ENCODE data around the gene TJP1. TPM values are rescaled to one million over a fixed set of nuclear protein-coding genes. Genes with fewer than 3 reads are reported as not detected.

TJP1 gene
- total RNA-seq, 1 experiment from 2014 or later: 129 TPM

DNA sequence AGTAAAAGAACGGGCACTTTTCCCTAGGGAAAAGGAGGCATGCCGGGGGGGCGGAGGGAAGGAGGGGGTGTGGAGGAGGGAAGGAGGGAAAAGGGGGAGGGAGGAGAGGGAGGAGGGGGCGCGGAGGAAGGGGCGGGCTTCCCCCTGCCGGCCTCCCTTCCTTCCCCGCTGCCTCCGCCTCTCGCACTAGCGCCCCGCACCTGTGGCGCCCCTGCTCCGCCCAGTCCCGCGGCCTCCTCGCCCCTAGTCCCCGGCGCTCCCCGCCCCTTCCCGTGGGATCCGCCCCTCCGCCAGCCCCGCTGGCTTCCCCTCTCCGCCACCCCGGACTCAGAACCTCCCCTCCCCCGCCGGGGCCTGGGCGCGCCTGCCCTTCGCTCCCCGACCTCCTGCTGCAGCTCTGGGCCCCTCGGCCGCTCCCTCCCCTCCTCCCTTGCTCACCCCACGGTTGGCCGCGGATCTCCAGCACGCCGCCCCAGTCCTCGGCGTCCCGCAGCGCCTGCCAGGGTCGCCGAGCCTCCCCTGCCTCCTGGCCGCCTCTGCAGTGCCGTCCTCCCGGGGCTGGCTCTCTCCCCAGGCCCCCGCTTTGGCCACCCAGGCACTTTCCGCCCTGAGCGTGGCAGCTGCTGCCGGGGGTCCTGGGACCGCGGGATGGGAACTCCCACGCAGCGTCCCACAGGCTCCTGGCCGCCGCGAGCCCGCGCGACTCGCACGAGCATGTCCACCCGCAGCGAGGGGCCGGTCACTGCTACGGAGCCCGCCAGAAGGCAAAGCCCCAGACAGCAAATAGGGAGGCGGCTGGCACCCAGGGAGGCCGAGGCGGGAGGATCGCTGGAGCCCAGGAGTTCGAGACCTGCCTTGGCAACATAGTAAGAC lies 147.4 kb downstream of the TJP1 start (continued):
- no peak for TF ChIP-seq ERG (CRISPR knock-in tag; IDR thresholded peaks at IDR 0.05)
- TF ChIP-seq GABPB1 (CRISPR knock-in tag; IDR thresholded peaks at IDR 0.05): no peak
- TF ChIP-seq RORB (CRISPR knock-in tag; IDR thresholded peaks at IDR 0.05): no peak
- 0 out of 2 replicates have a peak, but pooled peaks have one; percentile 33 for TF ChIP-seq TEAD1 (CRISPR knock-in tag; IDR thresholded peaks at IDR 0.05)
- no peak for TF ChIP-seq USF1 (CRISPR knock-in tag; IDR thresholded peaks at IDR 0.05)
- TF ChIP-seq CREB1 (CRISPR knock-in tag; IDR thresholded peaks at IDR 0.05): no peak
- TF ChIP-seq, protein P1, sequence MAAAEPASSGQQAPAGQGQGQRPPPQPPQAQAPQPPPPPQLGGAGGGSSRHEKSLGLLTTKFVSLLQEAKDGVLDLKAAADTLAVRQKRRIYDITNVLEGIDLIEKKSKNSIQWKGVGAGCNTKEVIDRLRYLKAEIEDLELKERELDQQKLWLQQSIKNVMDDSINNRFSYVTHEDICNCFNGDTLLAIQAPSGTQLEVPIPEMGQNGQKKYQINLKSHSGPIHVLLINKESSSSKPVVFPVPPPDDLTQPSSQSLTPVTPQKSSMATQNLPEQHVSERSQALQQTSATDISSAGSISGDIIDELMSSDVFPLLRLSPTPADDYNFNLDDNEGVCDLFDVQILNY (CRISPR knock-in tag; IDR thresholded peaks at IDR 0.05): no peak; the same call in 1 of the 2 replicates
- TF ChIP-seq, protein P2, sequence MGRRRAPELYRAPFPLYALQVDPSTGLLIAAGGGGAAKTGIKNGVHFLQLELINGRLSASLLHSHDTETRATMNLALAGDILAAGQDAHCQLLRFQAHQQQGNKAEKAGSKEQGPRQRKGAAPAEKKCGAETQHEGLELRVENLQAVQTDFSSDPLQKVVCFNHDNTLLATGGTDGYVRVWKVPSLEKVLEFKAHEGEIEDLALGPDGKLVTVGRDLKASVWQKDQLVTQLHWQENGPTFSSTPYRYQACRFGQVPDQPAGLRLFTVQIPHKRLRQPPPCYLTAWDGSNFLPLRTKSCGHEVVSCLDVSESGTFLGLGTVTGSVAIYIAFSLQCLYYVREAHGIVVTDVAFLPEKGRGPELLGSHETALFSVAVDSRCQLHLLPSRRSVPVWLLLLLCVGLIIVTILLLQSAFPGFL (CRISPR knock-in tag; IDR thresholded peaks at IDR 0.05; ENCODE audit: borderline replicate concordance): no peak
- TF ChIP-seq GRHL2 (CRISPR knock-in tag; IDR thresholded peaks at IDR 0.05; ENCODE audit: insufficient replicate concordance, severe bottlenecking): no peak
- no peak for TF ChIP-seq MLX (CRISPR knock-in tag; IDR thresholded peaks at IDR 0.05)
- TF ChIP-seq EMX1 (CRISPR knock-in tag; IDR thresholded peaks at IDR 0.05): no peak
- no peak for TF ChIP-seq IRF2 (CRISPR knock-in tag; IDR thresholded peaks at IDR 0.05; ENCODE audit: borderline replicate concordance, low read depth)
- TF ChIP-seq KAT7 (CRISPR knock-in tag; IDR thresholded peaks at IDR 0.05; ENCODE audit: borderline replicate concordance): no peak
- no peak for TF ChIP-seq NFE2L1 (CRISPR knock-in tag; IDR thresholded peaks at IDR 0.05)
- TF ChIP-seq, protein P3, sequence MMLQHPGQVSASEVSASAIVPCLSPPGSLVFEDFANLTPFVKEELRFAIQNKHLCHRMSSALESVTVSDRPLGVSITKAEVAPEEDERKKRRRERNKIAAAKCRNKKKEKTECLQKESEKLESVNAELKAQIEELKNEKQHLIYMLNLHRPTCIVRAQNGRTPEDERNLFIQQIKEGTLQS (CRISPR knock-in tag; conservative IDR thresholded peaks at IDR 0.05): no peak
- TF ChIP-seq USF2 (CRISPR knock-in tag; IDR thresholded peaks at IDR 0.05): no peak
- no peak for TF ChIP-seq ZNF425 (CRISPR knock-in tag; conservative IDR thresholded peaks at IDR 0.05)
- TF ChIP-seq, protein P4, sequence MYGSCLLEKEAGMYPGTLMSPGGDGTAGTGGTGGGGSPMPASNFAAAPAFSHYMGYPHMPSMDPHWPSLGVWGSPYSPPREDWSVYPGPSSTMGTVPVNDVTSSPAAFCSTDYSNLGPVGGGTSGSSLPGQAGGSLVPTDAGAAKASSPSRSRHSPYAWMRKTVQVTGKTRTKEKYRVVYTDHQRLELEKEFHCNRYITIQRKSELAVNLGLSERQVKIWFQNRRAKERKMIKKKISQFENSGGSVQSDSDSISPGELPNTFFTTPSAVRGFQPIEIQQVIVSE (CRISPR knock-in tag; IDR thresholded peaks at IDR 0.05; ENCODE audit: borderline replicate concordance): no peak
- no peak for TF ChIP-seq FOXJ3 (CRISPR knock-in tag; IDR thresholded peaks at IDR 0.05; ENCODE audit: borderline replicate concordance)
- TF ChIP-seq TCF7 (CRISPR knock-in tag; IDR thresholded peaks at IDR 0.05; ENCODE audit: low read depth): no peak
- TF ChIP-seq, protein P5, sequence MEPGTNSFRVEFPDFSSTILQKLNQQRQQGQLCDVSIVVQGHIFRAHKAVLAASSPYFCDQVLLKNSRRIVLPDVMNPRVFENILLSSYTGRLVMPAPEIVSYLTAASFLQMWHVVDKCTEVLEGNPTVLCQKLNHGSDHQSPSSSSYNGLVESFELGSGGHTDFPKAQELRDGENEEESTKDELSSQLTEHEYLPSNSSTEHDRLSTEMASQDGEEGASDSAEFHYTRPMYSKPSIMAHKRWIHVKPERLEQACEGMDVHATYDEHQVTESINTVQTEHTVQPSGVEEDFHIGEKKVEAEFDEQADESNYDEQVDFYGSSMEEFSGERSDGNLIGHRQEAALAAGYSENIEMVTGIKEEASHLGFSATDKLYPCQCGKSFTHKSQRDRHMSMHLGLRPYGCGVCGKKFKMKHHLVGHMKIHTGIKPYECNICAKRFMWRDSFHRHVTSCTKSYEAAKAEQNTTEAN (CRISPR knock-in tag; IDR thresholded peaks at IDR 0.05): no peak
- no peak for TF ChIP-seq JAZF1 (CRISPR knock-in tag; IDR thresholded peaks at IDR 0.05)
- peak; percentile 46; the same call in 1 of the 2 replicates for TF ChIP-seq TP53 (CRISPR knock-in tag; IDR thresholded peaks at IDR 0.05)
- no peak for TF ChIP-seq ELF4 (CRISPR knock-in tag; IDR thresholded peaks at IDR 0.05; ENCODE audit: low read depth)
- TF ChIP-seq ESRRA (CRISPR knock-in tag; IDR thresholded peaks at IDR 0.05; ENCODE audit: borderline replicate concordance): no peak
- no peak for TF ChIP-seq JUN (CRISPR knock-in tag; IDR thresholded peaks at IDR 0.05)
- peak; percentile 56; the same call in 1 of the 2 replicates for TF ChIP-seq FOXP1 (CRISPR knock-in tag; IDR thresholded peaks at IDR 0.05; ENCODE audit: borderline replicate concordance)
- no peak for TF ChIP-seq NFATC4 (CRISPR knock-in tag; IDR thresholded peaks at IDR 0.05)
- no peak for TF ChIP-seq ZNF138 (CRISPR knock-in tag; conservative IDR thresholded peaks at IDR 0.05)
